Subcutaneous adipose tissue (tissue), 4 donors: ENCODE measurements around the gene PAPPA. TPM values are rescaled to one million over a fixed set of nuclear protein-coding genes. Genes with fewer than 3 reads are reported as not detected.

Source experiments
- total RNA-seq, 4 donors: library from RNA; depleted of rRNA; stranded (reverse); fragments of >200 nt; gene quantifications; one replicate each; pipeline ENCODE4 v1.1.0, GENCODE V29; 2016
- TF ChIP-seq, protein P1 (sequence below): fragments of 450-650 bp; IDR thresholded peaks from one replicate; pipeline ENCODE4 v1.5.1; 2016; ENCODE audit warnings: low read depth, mild to moderate bottlenecking, control low read depth, antibody characterized with exemption, moderate library complexity

The PAPPA gene
- total RNA-seq, 4 donors from 2014 or later, result 1.3 to 3.9 (median 3.1) TPM

DNA sequence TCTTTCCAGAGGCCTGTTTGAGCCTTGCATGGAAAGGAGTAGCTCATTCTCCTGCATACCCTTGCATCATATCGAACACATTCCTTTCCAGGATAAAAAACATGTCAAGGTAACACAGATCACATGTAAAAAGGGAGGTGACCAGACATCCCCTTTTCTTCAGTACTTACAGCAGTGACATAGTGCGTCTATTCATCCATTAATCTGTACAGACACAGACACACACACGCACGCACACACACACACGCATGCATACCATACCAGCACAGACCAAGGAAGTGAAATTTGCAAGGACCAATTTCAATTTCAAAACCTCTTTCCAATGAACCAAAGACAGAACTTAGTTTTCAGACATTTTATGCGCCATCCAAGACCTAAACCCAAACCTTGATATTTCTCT, 256.0 kb downstream of the PAPPA start:
- TF ChIP-seq, protein P1, sequence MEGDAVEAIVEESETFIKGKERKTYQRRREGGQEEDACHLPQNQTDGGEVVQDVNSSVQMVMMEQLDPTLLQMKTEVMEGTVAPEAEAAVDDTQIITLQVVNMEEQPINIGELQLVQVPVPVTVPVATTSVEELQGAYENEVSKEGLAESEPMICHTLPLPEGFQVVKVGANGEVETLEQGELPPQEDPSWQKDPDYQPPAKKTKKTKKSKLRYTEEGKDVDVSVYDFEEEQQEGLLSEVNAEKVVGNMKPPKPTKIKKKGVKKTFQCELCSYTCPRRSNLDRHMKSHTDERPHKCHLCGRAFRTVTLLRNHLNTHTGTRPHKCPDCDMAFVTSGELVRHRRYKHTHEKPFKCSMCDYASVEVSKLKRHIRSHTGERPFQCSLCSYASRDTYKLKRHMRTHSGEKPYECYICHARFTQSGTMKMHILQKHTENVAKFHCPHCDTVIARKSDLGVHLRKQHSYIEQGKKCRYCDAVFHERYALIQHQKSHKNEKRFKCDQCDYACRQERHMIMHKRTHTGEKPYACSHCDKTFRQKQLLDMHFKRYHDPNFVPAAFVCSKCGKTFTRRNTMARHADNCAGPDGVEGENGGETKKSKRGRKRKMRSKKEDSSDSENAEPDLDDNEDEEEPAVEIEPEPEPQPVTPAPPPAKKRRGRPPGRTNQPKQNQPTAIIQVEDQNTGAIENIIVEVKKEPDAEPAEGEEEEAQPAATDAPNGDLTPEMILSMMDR, result no peak

DNA sequence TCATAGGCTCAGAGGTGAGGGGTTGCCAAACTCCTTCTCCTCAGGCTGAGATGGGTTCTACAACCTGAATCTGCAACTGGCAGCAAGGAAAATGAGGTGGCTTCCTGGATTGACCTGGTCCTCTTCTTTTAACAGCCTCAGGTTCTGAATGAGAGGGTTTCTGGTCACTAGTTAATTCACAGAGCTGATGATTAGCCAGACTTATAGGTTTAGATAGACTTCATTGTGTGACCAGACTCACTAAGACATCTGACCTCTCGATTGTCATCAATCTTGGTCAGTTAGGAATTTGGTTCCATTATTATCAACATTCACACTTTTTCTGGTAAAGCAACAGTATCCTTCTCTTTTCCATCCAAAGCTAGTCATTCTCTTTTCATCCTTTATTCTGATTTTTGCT, 257.9 kb downstream of the PAPPA start:
- TF ChIP-seq, protein P1, result no peak

DNA sequence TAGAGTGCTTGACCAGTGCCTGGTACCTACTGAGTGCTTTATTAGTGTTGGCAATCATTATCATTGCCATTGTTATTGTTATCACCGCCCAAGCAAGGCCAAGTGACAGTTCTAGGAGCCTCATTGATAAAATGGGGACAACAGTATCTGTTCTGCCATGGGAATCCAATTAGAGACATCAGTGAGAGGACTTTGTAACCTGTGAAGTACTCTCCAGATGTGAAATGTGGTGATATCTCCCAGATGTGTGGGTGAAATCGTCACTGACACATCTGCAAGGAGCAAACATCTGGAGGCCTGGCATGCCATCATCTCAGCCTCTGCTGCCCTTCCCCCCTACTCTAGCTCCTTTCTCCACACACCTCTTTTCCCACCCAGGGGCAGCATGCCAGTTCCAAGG, 260.8 kb downstream of the PAPPA start:
- TF ChIP-seq, protein P1, result no peak

DNA sequence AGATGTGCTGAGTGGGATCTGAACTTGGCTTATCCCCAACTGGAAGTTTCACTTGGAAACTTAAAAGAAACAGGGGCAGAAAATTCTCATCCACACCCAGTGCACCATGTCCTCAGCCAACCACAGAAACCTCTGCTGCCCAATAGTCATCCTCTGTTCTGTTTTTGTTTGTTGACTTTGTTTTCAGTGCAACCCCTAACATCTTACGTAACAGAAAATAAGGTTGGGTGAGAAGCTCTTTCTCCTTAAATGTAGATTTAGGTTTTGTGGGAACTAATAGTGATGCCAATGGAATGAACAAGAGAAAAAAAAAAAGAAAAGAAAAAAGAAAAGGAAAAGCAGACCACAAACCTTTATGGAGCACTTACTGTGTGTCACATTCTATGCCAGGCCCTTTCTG, 262.8 kb downstream of the PAPPA start:
- TF ChIP-seq, protein P1, result no peak

DNA sequence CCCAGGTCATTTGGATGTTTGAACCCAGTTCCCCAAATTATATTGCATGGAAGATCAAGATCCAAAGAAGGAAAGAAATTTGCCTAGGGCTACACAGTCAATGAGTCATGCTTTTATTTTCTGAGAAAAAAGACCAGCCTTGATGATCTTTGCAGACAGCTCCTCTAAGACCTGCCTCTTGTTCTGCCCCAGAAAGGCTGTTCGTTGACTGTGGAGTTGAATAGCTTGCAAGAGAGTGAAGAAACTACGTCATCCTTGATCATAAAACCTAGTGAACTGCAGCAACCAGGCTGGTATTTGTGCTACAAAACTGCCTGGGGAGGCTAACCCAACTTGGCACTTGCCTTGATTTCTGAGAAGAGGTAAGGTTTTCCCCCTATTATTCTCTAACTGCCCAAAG, 263.9 kb downstream of the PAPPA start:
- TF ChIP-seq, protein P1, result no peak

DNA sequence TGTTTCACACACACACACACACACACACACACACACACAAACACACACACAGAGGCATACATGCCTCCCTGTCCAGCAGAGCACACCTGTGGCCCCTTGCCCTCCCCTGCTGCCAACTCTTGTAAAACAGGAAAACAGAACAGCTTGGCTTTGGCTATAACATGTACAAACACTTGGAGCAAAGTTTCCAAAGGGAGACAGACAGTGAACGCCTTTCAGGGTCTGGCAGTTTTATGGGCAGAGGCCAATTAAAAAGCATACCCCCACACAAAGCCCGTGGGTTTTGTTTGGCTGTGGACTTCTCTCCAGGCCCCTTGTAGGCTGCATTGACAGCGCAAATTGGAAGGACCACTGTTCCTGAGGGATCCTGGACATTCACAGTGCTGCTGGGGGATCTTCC, 265.6 kb downstream of the PAPPA start:
- TF ChIP-seq, protein P1, result no peak

DNA sequence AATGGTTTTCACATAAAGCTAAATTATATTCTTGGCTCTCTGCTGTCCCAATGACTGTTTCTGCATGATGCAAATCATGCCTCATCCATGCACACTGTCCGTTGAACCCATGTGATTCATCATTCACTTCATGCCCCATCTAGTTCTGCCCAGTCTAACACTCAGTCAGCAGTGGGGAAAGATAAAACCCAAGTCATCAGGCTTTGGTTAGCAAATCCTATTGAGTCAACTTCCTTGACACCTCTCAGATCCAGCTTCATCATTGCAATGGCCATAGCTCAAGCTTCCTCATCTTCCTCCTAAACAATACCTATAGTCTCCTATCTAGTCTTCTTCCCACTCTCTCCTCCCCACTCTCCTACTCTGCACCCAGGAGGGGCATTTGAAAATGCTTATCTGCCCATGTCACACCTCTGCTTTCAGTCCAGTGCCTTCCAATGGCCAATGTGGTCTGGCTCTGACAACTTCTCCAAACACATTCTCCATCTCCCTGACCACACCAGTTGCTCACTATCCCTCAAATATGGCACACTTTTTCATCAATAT, 267.5 kb downstream of the PAPPA start:
- TF ChIP-seq, protein P1, result no peak
